DMS79 (cell line): ENCODE results near the gene PDRG1.

Experiments
- DNase-seq: peaks from one replicate; lab custom pipeline; 2025; lab: John Stamatoyannopoulos, UW

The PDRG1 gene

GRCh38 chr20:31951530-31952453 lies at the start of gene PDRG1:
TSS of gene PDRG1 (minus strand) at chr20:31952046. CDS start at chr20:31951961, 85 bp downstream.
- DNase-seq: peak; percentile 91

- DNase-seq: no peak
Observed at GRCh38 chr20:31998246-31998645, 46.4 kb upstream of the PDRG1 start.

- no peak for DNase-seq
Observed at GRCh38 chr20:31996996-31997395, 45.1 kb upstream of the PDRG1 start.

- no peak for DNase-seq
Observed at GRCh38 chr20:31992086-31992485, 40.2 kb upstream of the PDRG1 start.

GRCh38 chr20:31991339-31991705 lies 39.5 kb upstream of the PDRG1 start:
- no peak for DNase-seq

GRCh38 chr20:31990641-31991338 lies 38.9 kb upstream of the PDRG1 start:
- DNase-seq: peak; percentile 40

GRCh38 chr20:31989030-31989645 lies 37.3 kb upstream of the PDRG1 start:
- no peak for DNase-seq

GRCh38 chr20:31988430-31989015 lies 36.7 kb upstream of the PDRG1 start:
- no peak for DNase-seq

GRCh38 chr20:31987744-31988143 lies 35.9 kb upstream of the PDRG1 start:
- no peak for DNase-seq

GRCh38 chr20:31984981-31985471 lies 33.2 kb upstream of the PDRG1 start:
- DNase-seq: no peak

GRCh38 chr20:31981784-31982183 lies 29.9 kb upstream of the PDRG1 start:
- no peak for DNase-seq

GRCh38 chr20:31979713-31980426 lies 28.0 kb upstream of the PDRG1 start:
- DNase-seq: no peak

GRCh38 chr20:31977080-31977479 lies 25.2 kb upstream of the PDRG1 start:
- no peak for DNase-seq

- DNase-seq: no peak
Observed at GRCh38 chr20:31975874-31976273, 24.0 kb upstream of the PDRG1 start.

GRCh38 chr20:31974951-31975487 lies 23.2 kb upstream of the PDRG1 start:
- DNase-seq: no peak

- no peak for DNase-seq
Observed at GRCh38 chr20:31974296-31974695, 22.4 kb upstream of the PDRG1 start.

GRCh38 chr20:31972471-31973021 lies 20.7 kb upstream of the PDRG1 start:
- no peak for DNase-seq

GRCh38 chr20:31969991-31970390 lies 18.1 kb upstream of the PDRG1 start:
- no peak for DNase-seq

GRCh38 chr20:31968291-31969126 lies 16.7 kb upstream of the PDRG1 start:
- no peak for DNase-seq

- peak; percentile 57 for DNase-seq
Observed at GRCh38 chr20:31967830-31968249, 16.0 kb upstream of the PDRG1 start, which contains the start of gene XKR7. TSS of gene XKR7 (plus strand) at chr20:31968151. CDS start at chr20:31968176, 25 bp downstream.
